Measurements from ENCODE around the gene DIS3L. TPM values are rescaled to one million over a fixed set of nuclear protein-coding genes. Genes with fewer than 3 reads are reported as not detected.
"Not testable (repeated sequence)": the region's sequence is repeated elsewhere in the genome, so short reads cannot be mapped to it uniquely, and the experiment has no call there.

The DIS3L gene
- total and polyA plus RNA-seq, 2 donors from 2014 or later, result 10.6 to 28.5 TPM

GRCh38 chr15:66374179-66374578 lies 80.8 kb downstream of the DIS3L start:
- Histone ChIP-seq H3K4me3 (ENCODE audit: low read length in 3 of 3) (no peak overlapping the region), H3K36me3 (ENCODE audit: control insufficient read depth in 2 of 3, insufficient read depth in 3 of 3, low read length in 3 of 3) (no peaks in the 10 kb centered on the region), H3K4me1 (ENCODE audit: control insufficient read depth in 2 of 3, insufficient read depth in 2 of 3, low read depth in 1 of 3, low read length in 3 of 3) (no peaks in the 10 kb centered on the region), H3K27me3 (ENCODE audit: control insufficient read depth, insufficient read depth, low read length) (no peaks in the 10 kb centered on the region), H3K9me3 (ENCODE audit: control insufficient read depth in 2 of 3, insufficient read depth in 1 of 3, low read length in 3 of 3) (no peaks in the 10 kb centered on the region), H3K27ac (ENCODE audit: low read depth in 2 of 2, low read length in 2 of 2) (no peak overlapping the region), H3K9ac (ENCODE audit: low read length in 3 of 3) (no peak overlapping the region)
- TF ChIP-seq CTCF (IDR thresholded peaks at IDR 0.05; ENCODE audit: borderline replicate concordance, extremely low read depth, insufficient read depth), result no peak
- DNase-seq (no peak), FAIRE-seq (no peak)
- intact Hi-C loops (cut with DNase I), result no loop called here

- H3K4me3 ChIP-seq (ENCODE audit: low read length in 3 of 3), result no peak overlapping the region
- H3K4me1 ChIP-seq (ENCODE audit: control insufficient read depth in 2 of 3, insufficient read depth in 2 of 3, low read depth in 1 of 3, low read length in 3 of 3), result no peaks in the 10 kb centered on the region
- TF ChIP-seq CTCF (IDR thresholded peaks at IDR 0.05; ENCODE audit: borderline replicate concordance, extremely low read depth, insufficient read depth), result no peak
- DNase-seq (no peak), FAIRE-seq (no peak)
- no peaks in the 10 kb centered on the region for H3K36me3 ChIP-seq (ENCODE audit: control insufficient read depth in 2 of 3, insufficient read depth in 3 of 3, low read length in 3 of 3)
- no peaks in the 10 kb centered on the region for H3K9me3 ChIP-seq (ENCODE audit: control insufficient read depth in 2 of 3, insufficient read depth in 1 of 3, low read length in 3 of 3)
- no peak overlapping the region for H3K27ac ChIP-seq (ENCODE audit: low read depth in 2 of 2, low read length in 2 of 2)
- no peak overlapping the region for H3K9ac ChIP-seq (ENCODE audit: low read length in 3 of 3)
- intact Hi-C loops (cut with DNase I), result no loop called here
- H3K27me3 ChIP-seq (ENCODE audit: control insufficient read depth, insufficient read depth, low read length), result no peaks in the 10 kb centered on the region
These were observed 85.6 kb downstream of the DIS3L start for GRCh38 chr15:66378814-66379430.

GRCh38 chr15:66381376-66381775 lies 88.0 kb downstream of the DIS3L start:
- H3K27ac ChIP-seq (ENCODE audit: low read depth in 2 of 2, low read length in 2 of 2); H3K9me3 ChIP-seq (ENCODE audit: control insufficient read depth in 2 of 3, insufficient read depth in 1 of 3, low read length in 3 of 3); H3K4me1 ChIP-seq (ENCODE audit: control insufficient read depth in 2 of 3, insufficient read depth in 2 of 3, low read depth in 1 of 3, low read length in 3 of 3); DNase-seq; H3K36me3 ChIP-seq (ENCODE audit: control insufficient read depth in 2 of 3, insufficient read depth in 3 of 3, low read length in 3 of 3); FAIRE-seq; H3K4me3 ChIP-seq (ENCODE audit: low read length in 3 of 3); intact Hi-C loops (cut with DNase I); H3K27me3 ChIP-seq (ENCODE audit: control insufficient read depth, insufficient read depth, low read length); H3K9ac ChIP-seq (ENCODE audit: low read length in 3 of 3): not testable (repeated sequence)

Other genes with a start within 250 kb of the DIS3L start
- 41.8 TPM for gene MEGF11, start 39.8 kb upstream of the DIS3L start, total RNA-seq
- 10.4 TPM for gene MEGF11, start 39.8 kb upstream of the DIS3L start, polyA plus RNA-seq (ENCODE audit: insufficient read depth, low read depth, low replicate concordance)
- gene TIPIN, start 63.1 kb downstream of the DIS3L start, total RNA-seq, result 7.5 TPM
- 4.3 TPM for gene TIPIN, start 63.1 kb downstream of the DIS3L start, polyA plus RNA-seq (ENCODE audit: insufficient read depth, low read depth, low replicate concordance)
- 49.4 TPM for gene MAP2K1, start 93.3 kb downstream of the DIS3L start, total RNA-seq
- gene MAP2K1, start 93.3 kb downstream of the DIS3L start, polyA plus RNA-seq (ENCODE audit: insufficient read depth, low read depth, low replicate concordance), result 33.1 TPM
- 29.6 TPM for gene SNAPC5, start 204.2 kb downstream of the DIS3L start, total RNA-seq
- 49.6 TPM for gene SNAPC5, start 204.2 kb downstream of the DIS3L start, polyA plus RNA-seq (ENCODE audit: insufficient read depth, low read depth, low replicate concordance)
- 1,774 TPM for gene RPL4, start 211.3 kb downstream of the DIS3L start, total RNA-seq
- gene RPL4, start 211.3 kb downstream of the DIS3L start, polyA plus RNA-seq (ENCODE audit: insufficient read depth, low read depth, low replicate concordance), result 2,001 TPM
- gene ZWILCH, start 211.8 kb downstream of the DIS3L start, total RNA-seq, result 9.0 TPM
- 3.0 TPM for gene ZWILCH, start 211.8 kb downstream of the DIS3L start, polyA plus RNA-seq (ENCODE audit: insufficient read depth, low read depth, low replicate concordance)